Measurements from ENCODE around the gene GPR107. TPM values are rescaled to one million over a fixed set of nuclear protein-coding genes. Genes with fewer than 3 reads are reported as not detected.
A peak's percentile ranks its signal among the peaks of the same experiment; 100 is the strongest.
"Not testable (repeated sequence)": the region's sequence is repeated elsewhere in the genome, so short reads cannot be mapped to it uniquely, and the experiment has no call there.

Gene GPR107
- 10 to 100 TPM; 18.9 to 27.7 (median 21.6) TPM for total RNA-seq
- polyA plus RNA-seq, result 10 to 100 TPM in 1 of 3 donors, 1 to 10 TPM in 2; 3.6 to 34.1 (median 3.7) TPM

- intact Hi-C loops (cut with DNase I), result loop anchor here (5.0 kb wide), 1 partner anchor 119 kb away; the partner anchor contains the start of gene NCS1
- Histone ChIP-seq H3K27ac (peak within 1 kb of the TSS; percentile 86 to 92 (median 88)), H3K36me3 (peaks cover 0 to 5% (median 0%) of the 10 kb centered on the region in 4 donors), H3K4me1 (peaks cover 0 to 40% (median 35%) of the 10 kb centered on the region in 4 donors), H3K4me3 (peak within 1 kb of the TSS; percentile 90 to 97 (median 92)), H3K9me3 (no peaks in the 10 kb centered on the region), H3K27me3 (no peaks in the 10 kb centered on the region)
- DNase-seq, result peak; percentile 88
- TF ChIP-seq POLR2A (IDR thresholded peaks at IDR 0.05) (peak; percentile 74 to 83), POLR2AphosphoS5 (IDR thresholded peaks at IDR 0.05) (peak; percentile 74 to 95 (median 87)), CTCF (IDR thresholded peaks at IDR 0.05) (no peak), EP300 (IDR thresholded peaks at IDR 0.05) (peak in 1 of 4 donors; percentile 7)
- WGBS, 2 donors, result 1% methylated on average over 64 of the region's 64 CpGs
Measured at GRCh38 chr9:130053504-130054324, at the start of gene GPR107. GPR107 (plus strand) TSS chr9:130053906; CDS start chr9:130053933, 27 bp downstream.

DNA sequence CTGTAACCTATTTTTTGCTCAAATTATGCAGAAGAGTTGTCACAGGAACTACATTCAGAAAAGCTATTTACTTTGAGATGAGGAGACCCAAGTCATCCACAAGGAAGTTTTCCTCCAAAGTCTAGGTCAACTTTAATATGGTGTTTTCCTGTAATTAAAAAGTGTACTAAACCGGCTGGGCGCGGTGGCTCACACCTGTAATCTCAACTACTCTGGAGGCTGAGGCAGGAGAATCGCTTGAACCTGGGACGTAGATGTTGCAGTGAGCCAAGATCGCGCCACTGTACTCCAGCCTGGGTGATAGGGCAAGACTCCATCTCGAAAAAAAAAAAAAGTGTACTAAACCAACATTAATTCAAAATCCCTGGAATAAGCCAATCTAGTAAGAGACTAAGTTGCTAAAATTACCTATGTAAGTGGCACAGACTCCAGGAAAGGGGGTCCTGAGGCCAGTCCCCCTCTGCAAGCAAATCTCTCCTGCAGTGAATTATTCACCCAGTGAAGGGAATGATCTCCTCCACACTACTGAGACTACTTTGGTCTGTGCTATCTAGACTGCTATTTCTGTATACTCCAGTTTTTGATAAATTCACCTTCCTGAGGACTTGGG lies 49.7 kb upstream of the GPR107 start:
- H3K36me3 ChIP-seq, result no peaks in the 10 kb centered on the region
- H3K9me3 ChIP-seq, result no peaks in the 10 kb centered on the region
- no peaks in the 10 kb centered on the region for H3K27me3 ChIP-seq
- DNase-seq, result peak; percentile 36
- 17 to 64% methylated on average over 8 of the region's 8 CpGs for WGBS, 2 donors
- peaks cover 0 to 39% (median 30%) of the 10 kb centered on the region in 4 donors for H3K4me1 ChIP-seq
- H3K4me3 ChIP-seq, result no peak overlapping the region
- TF ChIP-seq EP300 (IDR thresholded peaks at IDR 0.05), result no peak
- no peak for TF ChIP-seq POLR2AphosphoS5 (IDR thresholded peaks at IDR 0.05)
- no peak for TF ChIP-seq POLR2A (IDR thresholded peaks at IDR 0.05)
- no peak for TF ChIP-seq CTCF (IDR thresholded peaks at IDR 0.05)
- intact Hi-C loops (cut with DNase I), result no loop called here
- peak overlapping the region in 2 of 4 donors; percentile 29 to 41 for H3K27ac ChIP-seq

DNA sequence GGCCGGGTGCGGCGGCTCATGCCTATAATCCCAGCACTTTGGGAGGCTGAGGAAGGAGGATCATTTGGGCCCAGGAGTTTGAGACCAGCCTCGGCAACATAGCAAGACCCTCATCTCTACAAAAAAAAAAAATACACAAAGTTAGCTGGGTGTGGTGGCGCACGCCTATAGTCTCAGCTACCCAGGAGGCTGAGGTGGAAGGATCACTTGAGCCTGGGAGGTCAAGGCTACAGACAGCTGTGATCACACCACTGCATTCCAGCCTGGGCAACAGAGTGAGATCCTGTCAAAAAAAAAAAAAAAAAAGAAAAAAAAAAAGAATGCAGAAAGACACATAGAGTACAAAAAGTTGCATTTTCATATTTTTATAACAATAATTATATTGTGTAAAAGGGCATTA lies 46.8 kb upstream of the GPR107 start:
- H3K27me3 ChIP-seq; DNase-seq; H3K4me3 ChIP-seq; intact Hi-C loops (cut with DNase I); H3K36me3 ChIP-seq; H3K9me3 ChIP-seq: not testable (repeated sequence)
- Histone ChIP-seq H3K27ac (peak overlapping the region; percentile 57 to 74 (median 62)), H3K4me1 (peaks cover 0 to 42% (median 31%) of the 10 kb centered on the region in 4 donors)
- 95% methylated on average over 6 of the region's 6 CpGs for WGBS, 2 donors

DNA sequence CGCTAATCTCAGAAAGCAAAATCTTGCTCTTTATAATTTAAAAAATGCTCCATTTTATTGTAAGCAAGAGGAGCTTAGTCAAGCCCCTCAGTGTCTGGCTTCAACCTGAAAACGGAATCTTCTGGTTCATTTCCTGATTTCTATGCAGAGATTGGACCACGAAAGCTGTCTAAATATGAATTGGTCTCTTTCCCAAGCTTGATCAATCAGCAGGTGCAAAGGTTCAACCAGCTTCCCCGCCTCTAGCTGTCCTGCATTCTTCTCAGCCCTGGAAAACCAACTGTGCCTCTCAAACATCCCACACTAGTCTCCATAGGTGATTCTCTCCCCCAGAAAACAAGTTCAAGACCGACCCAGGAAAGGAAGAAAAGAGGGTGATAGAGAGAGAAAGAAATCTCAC lies 45.2 kb upstream of the GPR107 start:
- H3K4me3 ChIP-seq, result no peak overlapping the region
- no peaks in the 10 kb centered on the region for H3K36me3 ChIP-seq
- peak overlapping the region in 3 of 4 donors; percentile 61 to 74 (median 63) for H3K27ac ChIP-seq
- H3K9me3 ChIP-seq, result peaks cover 0 to 4% (median 0%) of the 10 kb centered on the region in 4 donors
- H3K4me1 ChIP-seq, result peaks cover 0 to 50% (median 34%) of the 10 kb centered on the region in 4 donors
- TF ChIP-seq CTCF (IDR thresholded peaks at IDR 0.05) (no peak), POLR2AphosphoS5 (IDR thresholded peaks at IDR 0.05) (no peak), EP300 (IDR thresholded peaks at IDR 0.05) (no peak), POLR2A (IDR thresholded peaks at IDR 0.05) (no peak)
- intact Hi-C loops (cut with DNase I), result no loop called here
- no peak for DNase-seq
- WGBS, 2 donors, result 43 to 56% methylated on average over 5 of the region's 5 CpGs
- no peaks in the 10 kb centered on the region for H3K27me3 ChIP-seq

GRCh38 chr9:130009546-130009945 lies 44.2 kb upstream of the GPR107 start:
- H3K4me3 ChIP-seq; H3K27me3 ChIP-seq; intact Hi-C loops (cut with DNase I); DNase-seq; H3K9me3 ChIP-seq; H3K36me3 ChIP-seq: not testable (repeated sequence)
- Histone ChIP-seq H3K4me1 (peaks cover 0 to 60% (median 41%) of the 10 kb centered on the region in 4 donors), H3K27ac (peak overlapping the region in 3 of 4 donors; percentile 50 to 74 (median 61))
- WGBS, 2 donors, result 93 to 94% methylated on average over 10 of the region's 10 CpGs
